HG03045 (cell line): Measurements from ENCODE around the gene SESN2.

Experiments used
- ATAC-seq: cut with Tn5 transposase; IDR thresholded peaks from one replicate; pipeline ENCODE4 v1.9.1; 2021; ENCODE audit warnings: mild to moderate bottlenecking, moderate library complexity; ENCODE audit not compliant: unreplicated experiment

Gene SESN2

DNA sequence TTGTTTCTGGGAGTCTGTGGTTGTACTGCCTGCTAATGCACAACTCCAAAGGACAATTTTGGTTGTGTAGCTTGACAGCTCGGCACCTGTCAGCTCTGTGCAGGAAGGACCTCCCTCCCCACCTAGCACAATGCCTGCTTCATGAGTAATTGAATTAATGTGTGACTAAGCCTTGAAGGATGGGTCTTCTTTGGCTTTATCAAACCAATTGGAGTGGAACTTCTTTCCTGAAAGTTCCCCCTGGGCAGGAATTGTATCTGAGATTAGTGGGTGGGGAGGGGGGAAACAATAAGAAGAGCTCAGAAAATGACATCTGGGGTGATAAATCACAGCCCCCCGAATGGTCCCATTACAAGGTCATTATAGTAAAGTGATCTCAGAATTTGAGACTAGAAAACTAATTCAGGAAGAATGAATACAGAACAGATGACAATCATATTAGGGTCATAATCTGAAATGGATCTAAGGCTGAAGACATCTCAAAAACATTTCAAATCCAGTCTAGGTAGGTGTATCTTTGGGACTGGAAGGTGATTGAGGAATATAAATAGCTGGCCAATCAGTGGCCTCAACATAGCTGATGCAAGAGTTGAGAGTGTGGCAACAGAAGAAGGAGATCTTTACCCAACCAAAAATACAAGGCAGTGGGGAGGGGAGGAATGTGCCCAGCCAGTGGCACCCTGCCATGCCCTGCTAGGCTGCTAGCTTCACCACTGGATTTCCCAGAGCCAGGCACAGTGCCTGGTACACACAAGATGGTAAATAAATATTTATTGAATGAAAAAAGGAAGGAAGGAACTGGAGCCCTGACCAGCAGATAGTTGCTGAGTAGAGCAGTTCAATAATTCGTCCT lies 10.1 kb upstream of the SESN2 start:
- ATAC-seq: no peak

DNA sequence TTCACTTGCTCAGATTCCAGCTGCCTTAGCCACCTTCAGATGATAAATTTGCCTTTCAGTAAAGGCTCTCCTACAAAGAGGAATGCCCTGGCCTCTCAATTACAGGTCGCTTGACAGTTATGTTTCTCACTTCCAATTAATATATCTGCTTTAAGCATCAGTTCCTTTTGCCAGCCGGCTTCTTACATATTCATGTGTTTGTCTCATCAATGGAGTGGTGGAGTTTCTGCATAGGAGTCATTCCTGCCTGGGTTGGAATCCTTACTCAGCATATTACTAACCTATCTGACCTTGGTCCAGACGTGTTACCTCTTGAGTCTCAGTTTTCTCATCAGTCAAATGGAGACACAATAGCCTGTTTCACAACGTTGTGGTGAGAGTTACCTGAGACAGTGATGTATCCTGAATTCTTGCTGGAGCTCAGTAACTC lies 9.4 kb upstream of the SESN2 start:
- no peak for ATAC-seq

- ATAC-seq: no peak
Measured at GRCh38 chr1:28256197-28256827, 3.0 kb upstream of the SESN2 start.

DNA sequence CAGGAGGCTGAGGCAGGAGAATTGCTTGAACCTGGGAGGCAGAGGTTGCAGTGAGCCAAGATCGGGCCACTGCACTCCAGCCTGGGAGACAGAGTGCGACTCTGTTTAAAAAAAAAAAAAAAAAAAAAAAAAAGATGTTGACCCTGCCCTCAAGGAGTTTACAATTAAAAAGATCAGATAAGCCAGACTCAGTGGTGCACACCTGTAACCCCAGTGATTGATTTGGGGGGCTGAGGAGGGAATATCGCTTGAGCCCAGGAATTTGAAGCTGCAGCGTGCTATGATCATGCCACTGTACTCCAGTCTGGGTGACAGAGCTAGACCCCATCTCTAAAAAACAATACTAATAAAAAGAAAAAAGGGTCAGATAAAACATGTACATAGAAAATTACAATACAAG lies 1.6 kb upstream of the SESN2 start:
- no peak for ATAC-seq

DNA sequence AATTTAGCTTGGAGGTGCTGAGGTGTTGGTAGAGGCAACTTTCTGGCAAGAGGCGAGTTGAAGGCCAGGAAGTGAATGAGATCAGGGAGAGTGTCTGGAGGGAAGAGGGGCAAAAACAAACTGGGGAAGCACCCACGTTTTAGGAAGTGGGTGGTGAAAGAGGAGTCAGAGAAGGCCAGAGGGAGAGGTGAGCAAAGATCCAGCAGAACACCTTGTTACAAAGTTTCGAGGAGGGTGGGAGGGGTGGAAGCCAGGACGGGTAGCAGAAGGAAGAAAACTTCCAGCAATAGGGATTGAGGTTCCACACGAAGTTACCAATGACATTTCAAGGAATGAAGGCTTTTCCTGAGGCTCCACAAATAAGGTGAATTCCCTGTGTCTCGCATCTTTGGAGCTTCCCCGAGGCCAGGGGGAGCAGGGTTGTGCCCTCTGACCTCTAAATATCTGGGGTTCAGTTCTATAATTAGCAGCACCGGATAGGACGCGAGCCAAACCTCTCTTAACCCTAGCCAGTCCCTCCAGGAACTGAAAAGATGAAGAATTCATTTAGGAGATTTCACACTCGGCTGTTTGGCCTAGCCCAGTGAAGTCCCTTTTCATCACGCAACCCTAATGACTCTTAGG lies 578 bp upstream of the SESN2 start:
- no peak for ATAC-seq

GRCh38 chr1:28259934-28260802 lies 850 bp downstream of the SESN2 start:
- peak; percentile 12 for ATAC-seq

DNA sequence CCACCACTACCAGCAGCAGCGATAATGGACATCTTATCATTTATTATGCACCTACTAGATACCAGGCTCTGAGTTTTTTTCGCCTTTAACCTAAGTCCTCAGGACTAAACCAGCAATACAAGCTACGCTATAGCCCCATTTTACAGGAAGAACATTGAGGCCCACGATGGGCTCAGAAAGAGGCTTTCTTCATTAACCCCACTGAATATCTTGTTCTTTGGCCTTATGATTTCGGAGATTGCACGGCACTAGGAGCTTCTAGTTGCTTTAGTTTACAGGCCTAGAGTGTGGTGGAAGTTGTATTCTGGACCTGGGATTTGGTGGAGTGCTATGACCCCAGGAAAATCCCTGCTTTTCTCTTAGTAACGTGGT lies 1.5 kb downstream of the SESN2 start:
- ATAC-seq: no peak

DNA sequence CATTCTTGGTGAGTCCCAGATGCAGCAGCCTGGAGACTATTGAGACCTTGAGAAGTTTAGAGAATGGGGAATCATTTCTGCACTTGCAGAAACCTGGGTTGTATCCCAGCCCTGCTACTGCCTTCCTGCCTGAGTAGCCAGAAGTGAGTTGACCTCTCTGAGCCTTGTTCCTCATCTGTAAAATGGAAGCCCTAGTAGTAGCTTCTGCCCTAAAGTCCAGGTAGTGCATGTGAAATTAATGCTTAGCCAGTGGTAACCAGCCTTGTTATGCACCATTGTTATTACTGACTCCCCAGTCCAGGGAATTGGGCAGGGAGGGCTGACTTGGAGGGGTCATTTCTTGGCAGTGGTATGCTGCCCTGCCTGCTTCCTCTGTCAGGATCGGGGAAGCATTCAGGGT lies 5.6 kb downstream of the SESN2 start:
- no peak for ATAC-seq

DNA sequence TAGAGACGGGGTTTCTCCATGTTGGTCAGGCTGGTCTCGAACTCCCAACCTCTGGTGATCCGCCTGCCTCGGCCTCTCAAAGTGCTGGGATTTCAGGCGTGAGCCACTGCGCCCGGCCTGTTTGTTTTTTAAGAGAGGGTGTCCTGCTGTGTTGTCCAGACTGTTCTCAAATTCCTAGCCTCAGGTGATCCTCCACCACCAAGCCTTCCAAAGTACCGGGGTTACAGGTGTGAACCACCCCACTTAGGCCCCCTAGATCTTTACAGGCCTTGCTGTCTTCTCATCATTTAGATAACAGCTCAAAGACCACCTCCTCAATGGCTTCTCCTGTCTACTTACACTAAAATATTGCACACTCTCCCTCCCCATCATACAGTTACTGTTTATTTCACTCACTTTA lies 6.3 kb downstream of the SESN2 start:
- ATAC-seq: no peak

DNA sequence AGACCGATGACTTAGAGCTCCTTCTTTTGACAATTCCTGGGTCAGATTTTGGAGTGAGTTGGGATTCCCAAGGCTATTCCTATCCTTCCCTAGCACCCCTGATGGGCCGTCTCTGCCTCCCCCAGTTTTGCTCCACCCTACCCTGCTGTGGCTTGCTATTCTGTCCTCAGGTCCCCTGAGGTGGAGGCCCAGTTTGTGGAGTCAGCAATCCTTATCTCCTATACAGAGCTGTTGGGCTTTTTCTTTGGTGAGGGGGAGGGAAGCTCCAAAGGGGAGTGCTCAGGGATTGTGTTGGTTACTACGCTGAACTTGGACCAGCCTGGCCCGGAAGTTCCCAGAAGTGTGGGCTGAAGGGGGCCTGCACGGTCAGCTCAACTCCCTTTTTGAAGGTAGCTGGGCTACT lies 7.6 kb downstream of the SESN2 start:
- ATAC-seq: no peak

DNA sequence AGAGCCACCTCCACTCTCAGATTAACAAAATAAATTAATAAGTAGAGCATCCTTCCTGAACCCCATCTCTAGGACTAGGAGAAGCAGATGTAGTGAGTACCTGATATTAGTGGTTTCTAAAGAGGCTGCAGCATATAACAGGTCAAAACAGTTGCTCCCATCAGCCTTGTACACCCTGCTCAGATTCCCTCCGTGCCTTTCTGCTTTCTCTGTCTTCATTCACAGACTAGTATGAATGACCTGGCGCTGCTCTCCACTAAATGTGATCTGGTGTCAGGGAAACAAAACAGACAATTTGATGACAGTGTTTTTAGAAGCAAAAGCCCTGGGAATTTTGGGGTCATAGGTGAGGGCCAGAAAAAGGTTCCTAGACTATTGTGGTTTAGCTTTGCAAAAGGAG lies 8.3 kb downstream of the SESN2 start:
- ATAC-seq: no peak

- ATAC-seq: no peak
Measured at GRCh38 chr1:28269529-28269928, 10.2 kb downstream of the SESN2 start.

DNA sequence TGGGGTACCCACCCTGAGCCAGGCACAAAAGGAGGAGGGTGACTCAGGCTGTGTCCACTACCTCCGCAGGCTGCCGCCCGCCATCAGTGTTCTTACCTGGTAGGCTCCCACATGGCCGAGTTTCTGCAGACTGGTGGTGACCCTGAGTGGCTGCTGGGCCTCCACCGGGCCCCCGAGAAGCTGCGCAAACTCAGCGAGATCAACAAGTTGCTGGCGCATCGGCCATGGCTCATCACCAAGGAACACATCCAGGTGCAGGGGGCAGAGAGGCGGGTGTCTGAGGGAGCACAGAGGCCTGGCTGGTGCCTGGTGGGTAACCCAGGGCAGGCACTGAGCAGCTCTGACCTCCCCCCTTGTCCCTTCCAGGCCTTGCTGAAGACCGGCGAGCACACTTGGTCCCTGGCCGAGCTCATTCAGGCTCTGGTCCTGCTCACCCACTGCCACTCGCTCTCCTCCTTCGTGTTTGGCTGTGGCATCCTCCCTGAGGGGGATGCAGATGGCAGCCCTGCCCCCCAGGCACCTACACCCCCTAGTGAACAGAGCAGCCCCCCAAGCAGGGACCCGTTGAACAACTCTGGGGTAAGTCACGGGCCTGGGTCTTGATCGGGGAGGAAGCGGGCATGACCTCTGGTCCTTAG lies 13.0 kb downstream of the SESN2 start:
- no peak for ATAC-seq

- no peak for ATAC-seq
Measured at GRCh38 chr1:28273216-28273860, 14.0 kb downstream of the SESN2 start.

DNA sequence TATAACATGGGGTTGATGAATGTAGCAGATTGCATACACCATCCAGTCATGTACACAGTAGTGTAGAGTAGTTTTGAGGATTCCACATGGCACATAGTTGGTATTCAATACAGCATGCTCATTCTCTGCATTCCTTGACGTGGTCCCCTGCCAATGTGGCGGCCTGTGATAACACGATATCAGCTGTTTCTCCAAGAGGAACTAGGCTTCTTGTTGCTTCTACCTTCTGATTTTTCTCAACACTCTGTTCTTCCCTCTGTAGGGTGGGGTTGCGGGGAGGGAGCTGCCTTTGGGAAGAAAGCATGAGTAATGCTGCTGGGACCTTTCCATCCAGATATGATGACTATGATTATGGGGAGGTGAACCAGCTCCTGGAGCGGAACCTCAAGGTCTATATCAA lies 19.4 kb downstream of the SESN2 start:
- ATAC-seq: no peak

DNA sequence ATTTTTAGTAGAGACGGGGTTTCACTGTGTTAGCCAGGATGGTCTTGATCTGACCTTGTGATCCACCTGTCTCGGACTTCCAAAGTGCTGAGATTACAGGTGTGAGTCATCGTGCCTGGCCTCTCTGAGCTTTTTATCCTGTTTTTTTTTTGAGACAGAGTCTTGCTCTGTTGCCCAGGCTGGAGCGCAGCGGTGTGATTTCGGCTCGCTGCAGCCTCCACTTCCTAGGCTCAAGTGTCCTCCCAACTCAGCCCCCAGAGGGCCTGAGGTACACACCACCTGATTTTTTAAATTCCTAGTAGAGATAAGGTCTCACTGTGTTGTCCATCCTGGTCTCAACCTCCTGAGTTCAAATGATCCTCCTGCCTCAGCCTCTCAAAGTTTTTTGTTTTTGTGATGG lies 20.4 kb downstream of the SESN2 start:
- ATAC-seq: no peak

DNA sequence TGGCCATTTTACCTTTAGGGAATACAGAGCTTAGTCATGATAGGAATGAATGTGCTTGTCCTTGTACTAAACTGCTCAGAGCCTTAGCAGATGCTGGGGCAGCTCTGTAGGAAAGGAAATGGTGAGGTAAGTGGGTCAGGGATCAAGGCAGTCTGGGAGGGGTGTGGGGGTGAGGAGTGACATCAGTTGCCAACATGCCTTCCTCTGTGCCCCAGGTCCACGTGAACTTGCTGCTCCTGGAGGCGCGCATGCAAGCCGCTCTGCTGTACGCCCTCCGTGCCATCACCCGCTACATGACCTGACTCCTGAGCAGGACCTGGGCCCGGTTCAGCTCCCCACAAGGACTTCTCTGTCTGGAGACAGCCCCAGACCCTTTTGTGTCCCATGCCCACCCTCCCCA lies 21.2 kb downstream of the SESN2 start:
- ATAC-seq: no peak

- ATAC-seq: no peak
Measured at GRCh38 chr1:28280977-28281381, 21.7 kb downstream of the SESN2 start.

- ATAC-seq: no peak
Measured at GRCh38 chr1:28281608-28282425, 22.5 kb downstream of the SESN2 start.
